Measurements from ENCODE around the gene PLA2G4F. TPM values are rescaled to one million over a fixed set of nuclear protein-coding genes. Genes with fewer than 3 reads are reported as not detected.

PLA2G4F gene
- total RNA-seq, 2 donors from 2014 or later, result 1.6 to 2.0 TPM

- intact Hi-C loops (cut with DNase I), result loop anchor here (5.0 kb wide), 1 partner anchor 70 kb away; no protein-coding TSS in a partner anchor
- Histone ChIP-seq H3K4me3 (no peak overlapping the region), H3K4me1 (no peaks in the 10 kb centered on the region), H3K36me3 (replicated peaks in 1 of 2; ENCODE audit: insufficient read depth in 1 of 2, low read depth in 2 of 2) (no peaks in the 10 kb centered on the region), H3K9me3 (no peaks in the 10 kb centered on the region), H3K27me3 (no peaks in the 10 kb centered on the region), H3K27ac (no peak overlapping the region)
- DNase-seq (peak in 2 of 4 donors; percentile 33 to 50), ATAC-seq (peak; percentile 38)
- TF ChIP-seq POLR2A (IDR thresholded peaks at IDR 0.05) (no peak), CTCF (IDR thresholded peaks at IDR 0.05) (peak; percentile 33 to 69 (median 63))
- WGBS, 2 donors, result 41 to 42% methylated on average over 10 to 11 of the region's 11 CpGs
These were observed 18.8 kb downstream of the PLA2G4F start for GRCh38 chr15:42137461-42138261.

GRCh38 chr15:42136513-42136912, 19.9 kb downstream of the PLA2G4F start:
- H3K4me3 ChIP-seq, result no peak overlapping the region
- intact Hi-C loops (cut with DNase I), result loop anchor here (5.0 kb wide), 1 partner anchor 69 kb away; no protein-coding TSS in a partner anchor
- H3K9me3 ChIP-seq, result no peaks in the 10 kb centered on the region
- no peak for DNase-seq
- no peak overlapping the region for H3K27ac ChIP-seq
- H3K36me3 ChIP-seq (replicated peaks in 1 of 2; ENCODE audit: insufficient read depth in 1 of 2, low read depth in 2 of 2), result no peaks in the 10 kb centered on the region
- no peaks in the 10 kb centered on the region for H3K27me3 ChIP-seq
- TF ChIP-seq POLR2A (IDR thresholded peaks at IDR 0.05) (no peak), CTCF (IDR thresholded peaks at IDR 0.05) (no peak)
- 66 to 75% methylated on average over 11 of the region's 11 CpGs for WGBS, 2 donors
- no peaks in the 10 kb centered on the region for H3K4me1 ChIP-seq
- no peak for ATAC-seq

GRCh38 chr15:42135351-42135750, 21.1 kb downstream of the PLA2G4F start:
- no peak for ATAC-seq
- DNase-seq, result no peak
- Histone ChIP-seq H3K36me3 (replicated peaks in 1 of 2; ENCODE audit: insufficient read depth in 1 of 2, low read depth in 2 of 2) (no peaks in the 10 kb centered on the region), H3K4me1 (no peaks in the 10 kb centered on the region), H3K4me3 (no peak overlapping the region), H3K9me3 (no peaks in the 10 kb centered on the region), H3K27ac (no peak overlapping the region), H3K27me3 (no peaks in the 10 kb centered on the region)
- 82 to 89% methylated on average over 1 of the region's 1 CpG for WGBS, 2 donors
- intact Hi-C loops (cut with DNase I), result loop anchor here (5.0 kb wide), 1 partner anchor 68 kb away; no protein-coding TSS in a partner anchor
- TF ChIP-seq CTCF (IDR thresholded peaks at IDR 0.05) (no peak), POLR2A (IDR thresholded peaks at IDR 0.05) (no peak)

GRCh38 chr15:42134617-42135245, 21.7 kb downstream of the PLA2G4F start:
- no peaks in the 10 kb centered on the region for H3K27me3 ChIP-seq
- intact Hi-C loops (cut with DNase I), result loop anchor here (5.0 kb wide), 1 partner anchor 67 kb away; no protein-coding TSS in a partner anchor

More at GRCh38 chr15:42134617-42135245, 21.7 kb downstream of the PLA2G4F start:
- no peak overlapping the region for H3K27ac ChIP-seq
- no peak for ATAC-seq
- no peaks in the 10 kb centered on the region for H3K4me1 ChIP-seq
- H3K36me3 ChIP-seq (replicated peaks in 1 of 2; ENCODE audit: insufficient read depth in 1 of 2, low read depth in 2 of 2), result no peaks in the 10 kb centered on the region
- 52 to 62% methylated on average over 6 of the region's 6 CpGs for WGBS, 2 donors
- H3K4me3 ChIP-seq, result no peak overlapping the region
- H3K9me3 ChIP-seq, result no peaks in the 10 kb centered on the region
- DNase-seq, result no peak
- TF ChIP-seq CTCF (IDR thresholded peaks at IDR 0.05) (no peak), POLR2A (IDR thresholded peaks at IDR 0.05) (no peak)

Measured in body of pancreas (tissue), 4 donors.